ENCODE results near the gene RANBP9. TPM values are rescaled to one million over a fixed set of nuclear protein-coding genes. Genes with fewer than 3 reads are reported as not detected.

Gene RANBP9
- total and polyA plus RNA-seq, 9 of the 15 experiments (the other 6 are each of a cell fraction or from before 2014, with no cell fraction given): 27.5 to 130 (median 61.5) TPM

- TF ChIP-seq, protein P1, sequence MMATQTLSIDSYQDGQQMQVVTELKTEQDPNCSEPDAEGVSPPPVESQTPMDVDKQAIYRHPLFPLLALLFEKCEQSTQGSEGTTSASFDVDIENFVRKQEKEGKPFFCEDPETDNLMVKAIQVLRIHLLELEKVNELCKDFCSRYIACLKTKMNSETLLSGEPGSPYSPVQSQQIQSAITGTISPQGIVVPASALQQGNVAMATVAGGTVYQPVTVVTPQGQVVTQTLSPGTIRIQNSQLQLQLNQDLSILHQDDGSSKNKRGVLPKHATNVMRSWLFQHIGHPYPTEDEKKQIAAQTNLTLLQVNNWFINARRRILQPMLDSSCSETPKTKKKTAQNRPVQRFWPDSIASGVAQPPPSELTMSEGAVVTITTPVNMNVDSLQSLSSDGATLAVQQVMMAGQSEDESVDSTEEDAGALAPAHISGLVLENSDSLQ (IDR thresholded peaks at IDR 0.05): peak; percentile 71
- TF ChIP-seq STAT6 (CRISPR knock-in tag; IDR thresholded peaks at IDR 0.05) (no peak), NFE2 (IDR thresholded peaks at IDR 0.05; ENCODE audit: low read depth) (peak; percentile 21; the same call in 1 of the 2 replicates), ZNF384 (IDR thresholded peaks at IDR 0.05; ENCODE audit: low read depth, low read length) (peak; percentile 95), ZBED1 (IDR thresholded peaks at IDR 0.05) (no peak), ZNF589 (CRISPR knock-in tag; IDR thresholded peaks at IDR 0.05; ENCODE audit: low read depth) (no peak), TEAD4 (IDR thresholded peaks at IDR 0.05; ENCODE audit: low read length) (0 out of 2 replicates have a peak, but pooled peaks have one; percentile 23), TEAD4 (CRISPR knock-in tag; IDR thresholded peaks at IDR 0.05; ENCODE audit: borderline replicate concordance) (no peak), MEIS2 (IDR thresholded peaks at IDR 0.05; ENCODE audit: partially characterized antibody) (peak; percentile 89), HDAC1 (IDR thresholded peaks at IDR 0.05) (0 out of 4 replicates have a peak, but pooled peaks of 1 of the 2 experiments have one; percentile 35), GTF2F1 (IDR thresholded peaks at IDR 0.05; ENCODE audit: low read depth, low read length) (no peak), LEF1 (IDR thresholded peaks at IDR 0.05) (0 out of 2 replicates have a peak, but pooled peaks have one; percentile 54), ATF7 (IDR thresholded peaks at IDR 0.05) (peak; percentile 17; the same call in 1 of the 2 replicates), JUN (IDR thresholded peaks at IDR 0.05; ENCODE audit: borderline replicate concordance, low read depth, low read length) (no peak), JUN (CRISPR knock-in tag; IDR thresholded peaks at IDR 0.05; ENCODE audit: borderline replicate concordance) (no peak), DPF2 (IDR thresholded peaks at IDR 0.05) (peak; percentile 3; the same call in 1 of the 2 replicates), PREB (CRISPR knock-in tag; IDR thresholded peaks at IDR 0.05) (no peak), ADNP (tag; IDR thresholded peaks at IDR 0.05) (0 out of 2 replicates have a peak, but pooled peaks have one; percentile 61), CEBPB (tag; IDR thresholded peaks at IDR 0.05) (peak; percentile 77)
- TF ChIP-seq, protein P2, sequence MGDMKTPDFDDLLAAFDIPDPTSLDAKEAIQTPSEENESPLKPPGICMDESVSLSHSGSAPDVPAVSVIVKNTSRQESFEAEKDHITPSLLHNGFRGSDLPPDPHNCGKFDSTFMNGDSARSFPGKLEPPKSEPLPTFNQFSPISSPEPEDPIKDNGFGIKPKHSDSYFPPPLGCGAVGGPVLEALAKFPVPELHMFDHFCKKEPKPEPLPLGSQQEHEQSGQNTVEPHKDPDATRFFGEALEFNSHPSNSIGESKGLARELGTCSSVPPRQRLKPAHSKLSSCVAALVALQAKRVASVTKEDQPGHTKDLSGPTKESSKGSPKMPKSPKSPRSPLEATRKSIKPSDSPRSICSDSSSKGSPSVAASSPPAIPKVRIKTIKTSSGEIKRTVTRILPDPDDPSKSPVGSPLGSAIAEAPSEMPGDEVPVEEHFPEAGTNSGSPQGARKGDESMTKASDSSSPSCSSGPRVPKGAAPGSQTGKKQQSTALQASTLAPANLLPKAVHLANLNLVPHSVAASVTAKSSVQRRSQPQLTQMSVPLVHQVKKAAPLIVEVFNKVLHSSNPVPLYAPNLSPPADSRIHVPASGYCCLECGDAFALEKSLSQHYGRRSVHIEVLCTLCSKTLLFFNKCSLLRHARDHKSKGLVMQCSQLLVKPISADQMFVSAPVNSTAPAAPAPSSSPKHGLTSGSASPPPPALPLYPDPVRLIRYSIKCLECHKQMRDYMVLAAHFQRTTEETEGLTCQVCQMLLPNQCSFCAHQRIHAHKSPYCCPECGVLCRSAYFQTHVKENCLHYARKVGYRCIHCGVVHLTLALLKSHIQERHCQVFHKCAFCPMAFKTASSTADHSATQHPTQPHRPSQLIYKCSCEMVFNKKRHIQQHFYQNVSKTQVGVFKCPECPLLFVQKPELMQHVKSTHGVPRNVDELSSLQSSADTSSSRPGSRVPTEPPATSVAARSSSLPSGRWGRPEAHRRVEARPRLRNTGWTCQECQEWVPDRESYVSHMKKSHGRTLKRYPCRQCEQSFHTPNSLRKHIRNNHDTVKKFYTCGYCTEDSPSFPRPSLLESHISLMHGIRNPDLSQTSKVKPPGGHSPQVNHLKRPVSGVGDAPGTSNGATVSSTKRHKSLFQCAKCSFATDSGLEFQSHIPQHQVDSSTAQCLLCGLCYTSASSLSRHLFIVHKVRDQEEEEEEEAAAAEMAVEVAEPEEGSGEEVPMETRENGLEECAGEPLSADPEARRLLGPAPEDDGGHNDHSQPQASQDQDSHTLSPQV (IDR thresholded peaks at IDR 0.05): peak; percentile 23; the same call in 1 of the 2 replicates
Measured at GRCh38 chr6:13666194-13667105, 45.2 kb downstream of the RANBP9 start (continued).

Data from K562 (cell line).